Naive thymus-derived CD4-positive, alpha-beta T cell (primary cell): ENCODE measurements around the gene ATG9B. TPM values are rescaled to one million over a fixed set of nuclear protein-coding genes. Genes with fewer than 3 reads are reported as not detected.
A peak's percentile ranks its signal among the peaks of the same experiment; 100 is the strongest.

Source experiments
- ATAC-seq: fragments of 150-1000 bp; cut with Tn5 transposase; 2 replicates; pipeline ENCODE4 v1.10.0; 2021; ENCODE audit warnings: mild to moderate bottlenecking, moderate library complexity
- CTCF ChIA-PET: fragments of 350-600 bp; sonication (Branson Sonifier 250); formaldehyde crosslinking; loops from one replicate; lab custom pipeline; 2021; ENCODE audit warnings: antibody characterized with exemption; lab: Charles Lee
- POLR2A ChIA-PET: fragments of 350-600 bp; sonication (Branson Sonifier 250); formaldehyde crosslinking; loops from one replicate; lab custom pipeline; 2021; ENCODE audit warnings: antibody characterized with exemption, inconsistent platforms; lab: Charles Lee
- DNase-seq, 9 donors: peaks; one replicate each; pipeline versions ENCODE4 v3.0.0 to v3.0.0-alpha.2; 2020 to 2022; ENCODE audit warnings: mixed read lengths in 1 of 9
- H3K27ac ChIP-seq: one replicate; pipeline ENCODE4 v1.7.0; 2013; ENCODE audit warnings: mild to moderate bottlenecking, low read depth, low read length, moderate library complexity
- H3K27me3 ChIP-seq, 2 donors: one replicate each; pipeline ENCODE4 v1.7.0; 2013; ENCODE audit warnings: low read length in 2 of 2, mild to moderate bottlenecking in 2 of 2, moderate library complexity in 2 of 2; ENCODE audit not compliant: control insufficient read depth in 2 of 2, insufficient read depth in 2 of 2
- H3K36me3 ChIP-seq, 3 experiments: 1 replicate in 2 of 3; 2 replicates in 1 of 3; pipeline ENCODE4 v1.7.0; 2013; ENCODE audit warnings: low read length in 3 of 3, mild to moderate bottlenecking in 3 of 3, moderate library complexity in 1 of 3; ENCODE audit not compliant: insufficient read depth in 3 of 3, control insufficient read depth in 2 of 3
- H3K4me1 ChIP-seq, 2 donors: one replicate each; pipeline ENCODE4 v1.7.0; 2013; ENCODE audit warnings: low read length in 2 of 2, mild to moderate bottlenecking in 2 of 2, moderate library complexity in 1 of 2; ENCODE audit not compliant: control insufficient read depth in 2 of 2, insufficient read depth in 2 of 2
- H3K4me3 ChIP-seq: 2 replicates; pipeline ENCODE4 v1.7.0; 2013; ENCODE audit warnings: mild to moderate bottlenecking, low read length
- H3K9me3 ChIP-seq, 3 experiments: 1 replicate in 2 of 3; 2 replicates in 1 of 3; pipeline ENCODE4 v1.7.0; 2013; ENCODE audit warnings: low read length in 3 of 3; ENCODE audit not compliant: control insufficient read depth in 2 of 3
- H3K27ac Mint-ChIP-seq, 9 donors: one replicate each; pipeline ENCODE4 v1.8.0; 2020 to 2022; ENCODE audit warnings: mixed read lengths in 9 of 9, mild to moderate bottlenecking in 8 of 9, moderate library complexity in 5 of 9, inconsistent platforms in 2 of 9
- H3K27me3 Mint-ChIP-seq, 5 donors: one replicate each; pipeline ENCODE4 v1.8.0; 2021 to 2022; ENCODE audit warnings: mixed read lengths in 5 of 5, mild to moderate bottlenecking in 1 of 5
- H3K36me3 Mint-ChIP-seq, 5 donors: one replicate each; pipeline ENCODE4 v1.8.0; 2020 to 2022; ENCODE audit warnings: mixed read lengths in 5 of 5, mild to moderate bottlenecking in 3 of 5, inconsistent platforms in 1 of 5
- H3K4me1 Mint-ChIP-seq, 7 donors: one replicate each; pipeline ENCODE4 v1.8.0; 2020 to 2022; ENCODE audit warnings: mixed read lengths in 7 of 7, mild to moderate bottlenecking in 3 of 7, inconsistent platforms in 1 of 7
- H3K4me3 Mint-ChIP-seq, 10 donors: one replicate each; pipeline ENCODE4 v1.8.0; 2020 to 2022; ENCODE audit warnings: mild to moderate bottlenecking in 10 of 10, mixed read lengths in 10 of 10, moderate library complexity in 6 of 10, inconsistent platforms in 2 of 10
- H3K9me3 Mint-ChIP-seq, 11 donors: one replicate each; pipeline ENCODE4 v1.8.0; 2020 to 2022; ENCODE audit warnings: mixed read lengths in 11 of 11, mild to moderate bottlenecking in 4 of 11, inconsistent platforms in 1 of 11, moderate library complexity in 1 of 11
- intact Hi-C, 2 donors: fragments of 100-400 bp; cut with micrococcal nuclease; formaldehyde crosslinking; loops; one replicate each; pipeline ENCODE4 v1.15.1; 2023
- polyA plus RNA-seq, 2 donors: library from polyadenylated mRNA; unstranded; fragments of 300-500 nt; fragmentation: Illumina TruSeq; gene quantifications; one replicate each; pipeline ENCODE4 v1.2.3, GENCODE V29; 2021
- total RNA-seq, 6 experiments: library from RNA in 5 of 6; stranded (reverse) in 5 of 6; gene quantifications; 1 replicate in 5 of 6; 2 replicates in 1 of 6; pipeline ENCODE4 v1.2.3 and lab custom pipeline; 2021 to 2026

Gene ATG9B
- total and polyA plus RNA-seq, 7 experiments from 2014 or later: 11.3 to 49.4 (median 27.0) TPM

DNA sequence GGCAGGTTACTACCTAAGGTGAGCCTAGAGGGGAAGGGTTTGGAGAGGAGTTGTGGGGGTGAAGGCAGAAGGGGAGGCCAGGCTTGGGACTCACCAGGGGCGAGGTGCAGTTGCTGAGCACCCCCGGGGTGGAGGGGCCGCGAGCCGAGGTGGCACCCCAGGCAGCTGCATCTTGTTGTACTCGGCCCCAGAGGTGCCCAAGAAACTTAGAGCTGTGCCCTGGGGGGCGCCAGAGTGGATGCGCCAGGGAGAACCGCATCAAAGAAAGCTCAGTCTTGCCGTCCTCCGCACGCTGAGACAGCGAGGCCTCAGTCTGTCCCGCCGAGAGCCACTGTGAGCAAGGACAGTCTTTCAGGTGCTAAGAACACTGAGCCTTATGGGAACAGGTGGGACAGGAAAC is 7.4 kb downstream of the ATG9B start:
- peaks cover 0 to 33% (median 0%) of the 10 kb centered on the region in 5 donors for H3K27me3 Mint-ChIP-seq
- H3K9me3 ChIP-seq: no peaks in the 10 kb centered on the region
- H3K36me3 Mint-ChIP-seq: peaks cover 0 to 18% (median 0%) of the 10 kb centered on the region in 5 donors
- H3K4me1 ChIP-seq: peaks cover 41 to 65% of the 10 kb centered on the region in 2 donors
- DNase-seq: peak in 3 of 9 donors; percentile 27 to 52 (median 28)
- H3K27ac Mint-ChIP-seq: peak overlapping the region; percentile 38 to 100 (median 94)
- H3K4me3 Mint-ChIP-seq: peak overlapping the region; percentile 30 to 94 (median 88)
- peaks cover 42 to 78% (median 63%) of the 10 kb centered on the region in 7 donors for H3K4me1 Mint-ChIP-seq
- no peaks in the 10 kb centered on the region for H3K27me3 ChIP-seq
- peaks cover 0 to 4% (median 0%) of the 10 kb centered on the region in 11 donors for H3K9me3 Mint-ChIP-seq
- POLR2A ChIA-PET: interaction anchor here (0.9 to 3.9 kb wide), 5 partner anchors 9 to 118 kb away, joined by 3 to 28 read pairs (median 4); partner anchors contain the start of gene ABCB8
- H3K36me3 ChIP-seq: no peaks in the 10 kb centered on the region
- ATAC-seq: no peak
- H3K4me3 ChIP-seq: no peak overlapping the region
- peak overlapping the region; percentile 97 for H3K27ac ChIP-seq
- CTCF ChIA-PET: interaction anchor here (1.0 to 5.2 kb wide), 6 partner anchors 8 to 55 kb away, joined by 3 to 52 read pairs (median 22); no protein-coding TSS in a partner anchor
- intact Hi-C loops: no loop called here

DNA sequence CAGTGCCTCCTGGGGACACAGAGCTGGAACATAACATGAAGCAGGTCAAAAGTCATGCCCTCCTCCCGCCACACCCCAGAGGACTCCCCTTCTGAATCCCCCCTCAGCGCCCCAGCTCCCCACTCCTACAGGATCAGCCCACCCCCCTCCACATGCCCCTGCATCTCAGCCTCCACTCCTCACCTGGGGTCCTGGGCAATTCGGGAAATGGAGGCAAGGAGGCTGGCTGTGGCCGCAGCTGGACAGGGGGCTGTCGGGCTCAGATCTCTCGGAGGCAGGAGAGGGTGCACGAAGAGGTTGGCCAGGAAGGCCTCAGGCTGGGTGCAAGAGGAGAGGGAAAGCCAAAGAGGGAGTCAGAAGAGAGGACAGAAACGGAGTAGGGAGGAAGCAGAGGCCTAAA is 7.8 kb downstream of the ATG9B start:
- Histone ChIP-seq H3K9me3 (no peaks in the 10 kb centered on the region), H3K27ac (peak overlapping the region; percentile 97), H3K4me1 (peaks cover 41 to 68% of the 10 kb centered on the region in 2 donors), H3K4me3 (no peak overlapping the region), H3K27me3 (no peaks in the 10 kb centered on the region), H3K36me3 (no peaks in the 10 kb centered on the region)
- ChIA-PET POLR2A (interaction anchor here (0.9 to 3.9 kb wide), 5 partner anchors 9 to 118 kb away, joined by 3 to 28 read pairs (median 4); partner anchors contain the start of gene ABCB8), CTCF (interaction anchor here (1.0 to 5.2 kb wide), 5 partner anchors 9 to 54 kb away, joined by 3 to 52 read pairs (median 15); partner anchors contain the start of gene ABCB8)
- intact Hi-C loops: no loop called here
- H3K27me3 Mint-ChIP-seq: peaks cover 0 to 33% (median 0%) of the 10 kb centered on the region in 5 donors
- DNase-seq (no peak), ATAC-seq (no peak)
- H3K9me3 Mint-ChIP-seq: peaks cover 0 to 4% (median 0%) of the 10 kb centered on the region in 11 donors
- H3K36me3 Mint-ChIP-seq: peaks cover 0 to 18% (median 0%) of the 10 kb centered on the region in 5 donors
- H3K27ac Mint-ChIP-seq: peak overlapping the region; percentile 38 to 100 (median 94)
- H3K4me3 Mint-ChIP-seq: peak overlapping the region in 9 of 10 donors; percentile 38 to 94 (median 85)
- peaks cover 47 to 82% (median 67%) of the 10 kb centered on the region in 7 donors for H3K4me1 Mint-ChIP-seq

DNA sequence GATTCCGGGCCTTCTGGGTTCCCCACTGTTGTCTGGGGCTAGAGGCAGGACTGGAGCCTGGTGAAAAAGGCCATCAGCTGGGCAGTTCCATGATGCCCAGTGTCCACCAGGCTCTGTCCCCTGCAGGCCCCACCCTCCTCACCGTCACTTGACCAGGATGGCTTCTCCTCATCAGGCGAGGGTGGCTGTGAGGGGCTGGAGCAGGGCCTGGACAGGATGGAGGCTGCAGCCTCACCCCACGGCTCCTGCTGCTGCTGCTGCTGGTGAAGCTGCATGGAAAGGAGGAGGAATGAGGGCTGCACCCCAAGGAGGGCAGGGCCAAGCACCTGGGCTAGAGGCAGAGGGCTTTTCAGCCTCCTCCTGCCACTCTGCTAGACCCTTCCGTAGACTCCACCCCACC is 8.3 kb downstream of the ATG9B start:
- H3K27me3 ChIP-seq: no peaks in the 10 kb centered on the region
- H3K27me3 Mint-ChIP-seq: peaks cover 0 to 28% (median 0%) of the 10 kb centered on the region in 5 donors
- CTCF ChIA-PET: interaction anchor here (1.0 to 5.2 kb wide), 5 partner anchors 10 to 54 kb away, joined by 3 to 52 read pairs (median 3); partner anchors contain the start of gene ABCB8
- H3K36me3 ChIP-seq: no peaks in the 10 kb centered on the region
- H3K4me3 Mint-ChIP-seq: peak overlapping the region in 9 of 10 donors; percentile 38 to 91 (median 58)
- H3K27ac Mint-ChIP-seq: peak overlapping the region in 8 of 9 donors; percentile 87 to 100 (median 95)
- ATAC-seq (no peak), DNase-seq (no peak)
- peaks cover 43 to 71% of the 10 kb centered on the region in 2 donors for H3K4me1 ChIP-seq
- peaks cover 49 to 86% (median 70%) of the 10 kb centered on the region in 7 donors for H3K4me1 Mint-ChIP-seq
- H3K4me3 ChIP-seq: no peak overlapping the region
- H3K9me3 Mint-ChIP-seq: peaks cover 0 to 4% (median 0%) of the 10 kb centered on the region in 11 donors
- POLR2A ChIA-PET: interaction anchor here (0.9 to 3.9 kb wide), 4 partner anchors 8 to 40 kb away, joined by 3 to 21 read pairs (median 4); no protein-coding TSS in a partner anchor
- peak overlapping the region; percentile 97 for H3K27ac ChIP-seq
- H3K36me3 Mint-ChIP-seq: peaks cover 0 to 18% (median 0%) of the 10 kb centered on the region in 5 donors
- H3K9me3 ChIP-seq: no peaks in the 10 kb centered on the region
- intact Hi-C loops: loop anchor here in 1 of 2 donors (2.0 kb wide), 1 partner anchor 27 kb away; no protein-coding TSS in a partner anchor

DNA sequence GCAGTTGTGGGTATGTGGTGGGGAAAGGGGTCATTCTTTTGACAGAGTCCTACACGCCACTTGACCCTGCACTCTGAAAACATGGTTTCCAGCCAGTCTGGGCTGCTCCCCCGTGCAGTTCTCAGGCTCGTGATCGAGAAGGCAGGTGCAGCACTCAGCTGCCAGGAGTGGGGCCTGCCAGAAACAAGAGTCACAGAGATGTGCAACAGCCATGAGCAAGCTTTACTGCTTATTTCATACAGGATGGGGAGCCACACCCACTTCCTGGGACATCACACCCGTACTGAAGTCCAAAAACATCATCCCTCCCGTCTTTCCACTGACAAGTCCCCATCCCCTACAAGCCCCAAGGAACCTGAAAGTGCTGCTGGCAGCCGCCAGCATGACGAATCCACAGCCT is 9.3 kb downstream of the ATG9B start:
- no peak overlapping the region for H3K4me3 ChIP-seq
- Mint-ChIP-seq H3K27ac (peak overlapping the region; percentile 96 to 100 (median 99)), H3K4me3 (peak overlapping the region; percentile 83 to 98 (median 94)), H3K27me3 (peaks cover 0 to 18% (median 0%) of the 10 kb centered on the region in 5 donors), H3K9me3 (peaks cover 0 to 4% (median 0%) of the 10 kb centered on the region in 11 donors), H3K36me3 (peaks cover 0 to 18% (median 0%) of the 10 kb centered on the region in 5 donors), H3K4me1 (peaks cover 58 to 91% (median 79%) of the 10 kb centered on the region in 7 donors)
- ChIA-PET CTCF (interaction anchor here (0.7 to 4.8 kb wide), 12 partner anchors 14 to 47 kb away, joined by 3 to 35 read pairs (median 3); partner anchors contain the start of genes ABCB8 and NOS3), POLR2A (interaction anchor here (0.7 to 4.9 kb wide), 10 partner anchors 11 to 70 kb away, joined by 3 to 34 read pairs (median 4); partner anchors contain the start of gene ABCB8)
- H3K4me1 ChIP-seq: peaks cover 52 to 81% of the 10 kb centered on the region in 2 donors
- no peaks in the 10 kb centered on the region for H3K36me3 ChIP-seq
- H3K27ac ChIP-seq: peak overlapping the region; percentile 97
- H3K27me3 ChIP-seq: no peaks in the 10 kb centered on the region
- intact Hi-C loops: loop anchor here (1.0 to 5.0 kb wide), 5 partner anchors 26 to 693 kb away; partner anchors contain the start of genes ABCF2 (in 1 of the 2), ACTR3C (in 1 of the 2), FASTK (in 1 of the 2) and LRRC61 (in 1 of the 2)
- ATAC-seq (no peak), DNase-seq (peak in 5 of 9 donors; percentile 35 to 54 (median 44))
- H3K9me3 ChIP-seq: no peaks in the 10 kb centered on the region

DNA sequence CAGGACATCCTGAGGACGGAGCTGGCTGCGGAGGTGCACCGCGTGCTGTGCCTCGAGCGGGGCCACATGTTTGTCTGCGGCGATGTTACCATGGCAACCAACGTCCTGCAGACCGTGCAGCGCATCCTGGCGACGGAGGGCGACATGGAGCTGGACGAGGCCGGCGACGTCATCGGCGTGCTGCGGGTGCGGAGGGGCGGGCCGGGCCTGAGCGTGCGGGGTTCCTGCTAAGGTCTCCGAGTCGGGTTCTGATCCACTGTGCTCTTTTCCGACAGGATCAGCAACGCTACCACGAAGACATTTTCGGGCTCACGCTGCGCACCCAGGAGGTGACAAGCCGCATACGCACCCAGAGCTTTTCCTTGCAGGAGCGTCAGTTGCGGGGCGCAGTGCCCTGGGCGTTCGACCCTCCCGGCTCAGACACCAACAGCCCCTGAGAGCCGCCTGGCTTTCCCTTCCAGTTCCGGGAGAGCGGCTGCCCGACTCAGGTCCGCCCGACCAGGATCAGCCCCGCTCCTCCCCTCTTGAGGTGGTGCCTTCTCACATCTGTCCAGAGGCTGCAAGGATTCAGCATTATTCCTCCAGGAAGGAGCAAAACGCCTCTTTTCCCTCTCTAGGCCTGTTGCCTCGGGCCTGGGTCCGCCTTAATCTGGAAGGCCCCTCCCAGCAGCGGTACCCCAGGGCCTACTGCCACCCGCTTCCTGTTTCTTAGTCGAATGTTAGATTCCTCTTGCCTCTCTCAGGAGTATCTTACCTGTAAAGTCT is 10.4 kb downstream of the ATG9B start:
- H3K9me3 Mint-ChIP-seq: peaks cover 0 to 4% (median 0%) of the 10 kb centered on the region in 11 donors
- H3K4me1 Mint-ChIP-seq: peaks cover 54 to 90% (median 78%) of the 10 kb centered on the region in 7 donors
- intact Hi-C loops: loop anchor here (1.0 to 5.0 kb wide), 14 partner anchors 14 to 692 kb away; partner anchors contain the start of genes ABCB8 (in 2 of the 2), ABCF2 (in 1 of the 2), ACTR3C (in 1 of the 2) and AGAP3 (in 1 of the 2)
- H3K27ac Mint-ChIP-seq: peak overlapping the region; percentile 96 to 100 (median 99)
- Histone ChIP-seq H3K4me1 (peaks cover 51 to 85% of the 10 kb centered on the region in 2 donors), H3K27me3 (no peaks in the 10 kb centered on the region), H3K36me3 (no peaks in the 10 kb centered on the region), H3K4me3 (peak overlapping the region; percentile 85), H3K27ac (peak overlapping the region; percentile 97), H3K9me3 (no peaks in the 10 kb centered on the region)
- ATAC-seq (peak; percentile 75), DNase-seq (peak; percentile 80 to 96 (median 92))
- peaks cover 0 to 11% (median 0%) of the 10 kb centered on the region in 5 donors for H3K27me3 Mint-ChIP-seq
- POLR2A ChIA-PET: interaction anchor here (0.6 to 4.9 kb wide), 13 partner anchors 10 to 646 kb away, joined by 3 to 34 read pairs (median 6); partner anchors contain the start of genes ABCB8, CDK5, NUB1 and REPIN1
- H3K4me3 Mint-ChIP-seq: peak overlapping the region; percentile 83 to 98 (median 94)
- H3K36me3 Mint-ChIP-seq: peaks cover 0 to 18% (median 0%) of the 10 kb centered on the region in 5 donors
- CTCF ChIA-PET: interaction anchor here (0.7 to 2.4 kb wide), 12 partner anchors 16 to 290 kb away, joined by 3 to 14 read pairs (median 3); partner anchors contain the start of gene NOS3
